Astrocyte (in vitro differentiated cells and primary cell): Measurements from ENCODE around the gene CCSER1. TPM values are rescaled to one million over a fixed set of nuclear protein-coding genes. Genes with fewer than 3 reads are reported as not detected.

Experiments used
- DNase-seq: peaks from one replicate; pipeline ENCODE4 v3.0.0-alpha.2; 2010; ENCODE audit warnings: low read depth
- FAIRE-seq: peaks from 2 replicates; lab custom pipeline; 2011; peaks lifted over from hg19 to GRCh38; lab: Jason Lieb, UNC
- H2AFZ ChIP-seq: 2 replicates; pipeline ENCODE4 v1.6.0; 2012; ENCODE audit warnings: low read depth, low read length, inconsistent platforms
- H3K27ac ChIP-seq: 2 replicates; pipeline ENCODE4 v1.5.1; 2011; ENCODE audit warnings: low read depth, low read length, inconsistent platforms
- H3K27me3 ChIP-seq: 2 replicates; pipeline ENCODE4 v1.6.0; 2011; ENCODE audit warnings: low read length, inconsistent platforms; ENCODE audit not compliant: insufficient read depth
- H3K36me3 ChIP-seq: 2 replicates; pipeline ENCODE4 v1.5.1; 2011; ENCODE audit warnings: low read length, inconsistent platforms; ENCODE audit not compliant: insufficient read depth
- H3K4me1 ChIP-seq: 2 replicates; pipeline ENCODE4 v1.5.1; 2011; ENCODE audit warnings: low read length, inconsistent platforms; ENCODE audit not compliant: insufficient read depth
- H3K4me2 ChIP-seq: 2 replicates; pipeline ENCODE4 v1.6.0; 2012; ENCODE audit warnings: low read length, inconsistent platforms
- H3K4me3 ChIP-seq: 2 replicates; pipeline ENCODE4 v1.5.1; 2011; ENCODE audit warnings: low read depth, mild to moderate bottlenecking, low read length, inconsistent platforms; ENCODE audit not compliant: insufficient read depth
- H3K79me2 ChIP-seq: 2 replicates; pipeline ENCODE4 v1.6.0; 2012; ENCODE audit warnings: mild to moderate bottlenecking, low read length, inconsistent platforms; ENCODE audit not compliant: insufficient read depth
- H3K9ac ChIP-seq: 2 replicates; pipeline ENCODE4 v1.6.0; 2012; ENCODE audit warnings: mild to moderate bottlenecking, low read length, inconsistent platforms
- H3K9me3 ChIP-seq: 2 replicates; pipeline ENCODE4 v1.5.1; 2012; ENCODE audit warnings: low read depth, mild to moderate bottlenecking, low read length, inconsistent platforms; ENCODE audit not compliant: insufficient read depth
- H4K20me1 ChIP-seq: 2 replicates; pipeline ENCODE4 v1.6.0; 2012; ENCODE audit warnings: low read length, inconsistent platforms; ENCODE audit not compliant: insufficient read depth
- H3K27ac Mint-ChIP-seq: one replicate; pipeline ENCODE4 v1.8.0; 2021; ENCODE audit warnings: mild to moderate bottlenecking, mixed read lengths; ENCODE audit not compliant: unreplicated experiment
- H3K27me3 Mint-ChIP-seq: one replicate; pipeline ENCODE4 v1.8.0; 2021; ENCODE audit warnings: low read depth, mixed read lengths; ENCODE audit not compliant: unreplicated experiment
- H3K36me3 Mint-ChIP-seq: one replicate; pipeline ENCODE4 v1.8.0; 2021; ENCODE audit warnings: low read depth, mixed read lengths; ENCODE audit not compliant: unreplicated experiment
- H3K4me1 Mint-ChIP-seq: one replicate; pipeline ENCODE4 v1.8.0; 2021; ENCODE audit warnings: low read depth, mixed read lengths; ENCODE audit not compliant: unreplicated experiment
- H3K4me3 Mint-ChIP-seq: one replicate; pipeline ENCODE4 v1.8.0; 2021; ENCODE audit warnings: mild to moderate bottlenecking, moderate library complexity, mixed read lengths; ENCODE audit not compliant: unreplicated experiment
- H3K9me3 Mint-ChIP-seq: one replicate; pipeline ENCODE4 v1.8.0; 2021; ENCODE audit warnings: mild to moderate bottlenecking, mixed read lengths; ENCODE audit not compliant: unreplicated experiment
- CTCF ChIP-seq: IDR thresholded peaks from 2 replicates; pipeline ENCODE4 v1.5.1; 2011; ENCODE audit warnings: low read depth, mild to moderate bottlenecking, inconsistent platforms, low read length, moderate library complexity; ENCODE audit not compliant: insufficient read depth
- EZH2 ChIP-seq: IDR thresholded peaks from 2 replicates; pipeline ENCODE4 v1.6.1; 2012; ENCODE audit warnings: mild to moderate bottlenecking, low read length, inconsistent platforms; ENCODE audit not compliant: insufficient read depth
- total RNA-seq: library from RNA; stranded (reverse); gene quantifications from 2 replicates; pipeline ENCODE4 v1.2.1, GENCODE V29; 2021

The CCSER1 gene
- total RNA-seq, 1 donor from 2014 or later: 2.2 TPM

GRCh38 chr4:90122355-90122748 is 4.8 kb upstream of the CCSER1 start:
- H3K4me1 ChIP-seq: no peaks in the 10 kb centered on the region
- H3K36me3 Mint-ChIP-seq: no peaks in the 10 kb centered on the region
- DNase-seq (peak; percentile 69), FAIRE-seq (no peak)
- H3K27me3 Mint-ChIP-seq: peaks cover 2% of the 10 kb centered on the region
- H3K4me3 Mint-ChIP-seq: no peak overlapping the region
- no peaks in the 10 kb centered on the region for H4K20me1 ChIP-seq
- H3K36me3 ChIP-seq: no peaks in the 10 kb centered on the region
- H3K9ac ChIP-seq: no peak overlapping the region
- no peaks in the 10 kb centered on the region for H3K9me3 ChIP-seq
- H3K79me2 ChIP-seq: no peaks in the 10 kb centered on the region
- no peak overlapping the region for H3K4me2 ChIP-seq
- no peak overlapping the region for H3K27ac ChIP-seq
- no peak overlapping the region for H2AFZ ChIP-seq
- H3K27me3 ChIP-seq: no peaks in the 10 kb centered on the region
- no peak overlapping the region for H3K4me3 ChIP-seq
- H3K27ac Mint-ChIP-seq: no peak overlapping the region
- TF ChIP-seq CTCF: no peak
- TF ChIP-seq EZH2: no peak
- peaks cover 3% of the 10 kb centered on the region for H3K4me1 Mint-ChIP-seq
- H3K9me3 Mint-ChIP-seq: no peaks in the 10 kb centered on the region

GRCh38 chr4:90124276-90124675 is 2.9 kb upstream of the CCSER1 start:
- Mint-ChIP-seq H3K27ac (no peak overlapping the region), H3K36me3 (no peaks in the 10 kb centered on the region), H3K9me3 (no peaks in the 10 kb centered on the region), H3K4me3 (no peak overlapping the region), H3K4me1 (peaks cover 3% of the 10 kb centered on the region), H3K27me3 (peaks cover 5% of the 10 kb centered on the region)
- no peak overlapping the region for H2AFZ ChIP-seq
- no peaks in the 10 kb centered on the region for H3K4me1 ChIP-seq
- no peak overlapping the region for H3K4me3 ChIP-seq
- no peak overlapping the region for H3K4me2 ChIP-seq
- H4K20me1 ChIP-seq: no peaks in the 10 kb centered on the region
- H3K79me2 ChIP-seq: no peaks in the 10 kb centered on the region
- no peak overlapping the region for H3K9ac ChIP-seq
- no peaks in the 10 kb centered on the region for H3K36me3 ChIP-seq
- H3K27me3 ChIP-seq: peaks cover 8% of the 10 kb centered on the region
- H3K27ac ChIP-seq: no peak overlapping the region
- H3K9me3 ChIP-seq: no peaks in the 10 kb centered on the region
- FAIRE-seq: no peak
- TF ChIP-seq EZH2 (no peak), CTCF (no peak)
- DNase-seq: no peak

- Histone ChIP-seq H3K4me3 (peak overlapping the region; percentile 64), H3K9me3 (no peaks in the 10 kb centered on the region), H3K27ac (no peak overlapping the region), H2AFZ (peak overlapping the region; percentile 49), H3K79me2 (no peaks in the 10 kb centered on the region), H3K4me2 (peak overlapping the region; percentile 97), H3K36me3 (no peaks in the 10 kb centered on the region), H4K20me1 (no peaks in the 10 kb centered on the region), H3K27me3 (peaks cover 10% of the 10 kb centered on the region), H3K4me1 (no peaks in the 10 kb centered on the region), H3K9ac (no peak overlapping the region)
- DNase-seq (no peak), FAIRE-seq (no peak)
- Mint-ChIP-seq H3K36me3 (no peaks in the 10 kb centered on the region), H3K9me3 (no peaks in the 10 kb centered on the region), H3K27me3 (peaks cover 5% of the 10 kb centered on the region), H3K27ac (no peak overlapping the region), H3K4me1 (peaks cover 3% of the 10 kb centered on the region), H3K4me3 (peak overlapping the region; percentile 45)
- TF ChIP-seq CTCF (no peak), EZH2 (no peak)
Measured at GRCh38 chr4:90126805-90127204, 389 bp upstream of the CCSER1 start.
